Rectal smooth muscle tissue (tissue), 1 donor: ENCODE data around the gene DCAF7.

Experiments
- H3K27ac ChIP-seq: one replicate; pipeline ENCODE4 v1.7.0; 2013; ENCODE audit warnings: low read depth, low read length, inconsistent platforms
- H3K27me3 ChIP-seq: one replicate; pipeline ENCODE4 v1.7.0; 2013; ENCODE audit warnings: low read length; ENCODE audit not compliant: control insufficient read depth, insufficient read depth
- H3K36me3 ChIP-seq: one replicate; pipeline ENCODE4 v1.7.0; 2013; ENCODE audit warnings: low read length; ENCODE audit not compliant: control insufficient read depth, insufficient read depth
- H3K4me1 ChIP-seq: one replicate; pipeline ENCODE4 v1.7.0; 2013; ENCODE audit warnings: low read length; ENCODE audit not compliant: control insufficient read depth, insufficient read depth
- H3K4me3 ChIP-seq: one replicate; pipeline ENCODE4 v1.7.0; 2013; ENCODE audit warnings: low read length
- H3K9ac ChIP-seq: one replicate; pipeline ENCODE4 v1.7.0; 2013; ENCODE audit warnings: low read length

DCAF7 gene

GRCh38 chr17:63542942-63543821, 7.1 kb upstream of the DCAF7 start:
- Histone ChIP-seq H3K4me3 (no peak overlapping the region), H3K27ac (no peak overlapping the region), H3K36me3 (no peaks in the 10 kb centered on the region), H3K27me3 (peaks cover 15% of the 10 kb centered on the region), H3K4me1 (no peaks in the 10 kb centered on the region), H3K9ac (no peak overlapping the region)

GRCh38 chr17:63543822-63544420, 6.4 kb upstream of the DCAF7 start:
- Histone ChIP-seq H3K36me3 (no peaks in the 10 kb centered on the region), H3K27ac (no peak overlapping the region), H3K4me3 (no peak overlapping the region), H3K27me3 (peaks cover 11% of the 10 kb centered on the region), H3K4me1 (no peaks in the 10 kb centered on the region), H3K9ac (no peak overlapping the region)

- no peak overlapping the region for H3K27ac ChIP-seq
- peaks cover 3% of the 10 kb centered on the region for H3K4me1 ChIP-seq
- no peak overlapping the region for H3K4me3 ChIP-seq
- H3K9ac ChIP-seq = no peak overlapping the region
- peaks cover 4% of the 10 kb centered on the region for H3K27me3 ChIP-seq
- H3K36me3 ChIP-seq = no peaks in the 10 kb centered on the region
Observed at GRCh38 chr17:63544467-63545301, 5.6 kb upstream of the DCAF7 start.

GRCh38 chr17:63546308-63547082, 3.8 kb upstream of the DCAF7 start:
- Histone ChIP-seq H3K36me3 (no peaks in the 10 kb centered on the region), H3K27me3 (no peaks in the 10 kb centered on the region), H3K4me3 (no peak overlapping the region), H3K27ac (no peak overlapping the region), H3K9ac (no peak overlapping the region), H3K4me1 (peaks cover 5% of the 10 kb centered on the region)

GRCh38 chr17:63547083-63547523, 3.2 kb upstream of the DCAF7 start:
- Histone ChIP-seq H3K27me3 (no peaks in the 10 kb centered on the region), H3K36me3 (no peaks in the 10 kb centered on the region), H3K4me1 (peaks cover 5% of the 10 kb centered on the region), H3K9ac (no peak overlapping the region), H3K27ac (no peak overlapping the region), H3K4me3 (no peak overlapping the region)

GRCh38 chr17:63549289-63549945, 860 bp upstream of the DCAF7 start:
- H3K4me1 ChIP-seq = peaks cover 5% of the 10 kb centered on the region
- H3K4me3 ChIP-seq = peak overlapping the region; percentile 81
- H3K9ac ChIP-seq = peak overlapping the region; percentile 80
- H3K27me3 ChIP-seq = no peaks in the 10 kb centered on the region
- H3K36me3 ChIP-seq = no peaks in the 10 kb centered on the region
- H3K27ac ChIP-seq = peak overlapping the region; percentile 88

- Histone ChIP-seq H3K36me3 (no peaks in the 10 kb centered on the region), H3K9ac (peak overlapping the region; percentile 43), H3K4me1 (peaks cover 7% of the 10 kb centered on the region), H3K4me3 (peak overlapping the region; percentile 100), H3K27me3 (no peaks in the 10 kb centered on the region), H3K27ac (peak overlapping the region; percentile 78)
Observed at GRCh38 chr17:63550817-63551639, 751 bp downstream of the DCAF7 start.

- Histone ChIP-seq H3K9ac (no peak overlapping the region), H3K36me3 (no peaks in the 10 kb centered on the region), H3K27me3 (no peaks in the 10 kb centered on the region), H3K4me3 (peak overlapping the region; percentile 54), H3K27ac (no peak overlapping the region), H3K4me1 (peaks cover 7% of the 10 kb centered on the region)
Observed at GRCh38 chr17:63552211-63552610, 1.9 kb downstream of the DCAF7 start.

- H3K27me3 ChIP-seq = no peaks in the 10 kb centered on the region
- no peak overlapping the region for H3K9ac ChIP-seq
- peaks cover 2% of the 10 kb centered on the region for H3K4me1 ChIP-seq
- H3K4me3 ChIP-seq = no peak overlapping the region
- H3K36me3 ChIP-seq = no peaks in the 10 kb centered on the region
- no peak overlapping the region for H3K27ac ChIP-seq
Observed at GRCh38 chr17:63555500-63556156, 5.4 kb downstream of the DCAF7 start.

- H3K9ac ChIP-seq = no peak overlapping the region
- no peaks in the 10 kb centered on the region for H3K36me3 ChIP-seq
- H3K27me3 ChIP-seq = no peaks in the 10 kb centered on the region
- no peak overlapping the region for H3K27ac ChIP-seq
- no peak overlapping the region for H3K4me3 ChIP-seq
- H3K4me1 ChIP-seq = peaks cover 2% of the 10 kb centered on the region
Observed at GRCh38 chr17:63557416-63557815, 7.1 kb downstream of the DCAF7 start.
